Osteocyte (in vitro differentiated cells): ENCODE results near the gene LINC00632. TPM values are rescaled to one million over a fixed set of nuclear protein-coding genes. Genes with fewer than 3 reads are reported as not detected.

ENCODE experiments used
- DNase-seq: peaks from one replicate; pipeline ENCODE4 v3.0.0; 2021; ENCODE audit warnings: mixed read lengths; ENCODE audit not compliant: unreplicated experiment; ENCODE audit errors: extremely low spot score
- H3K27ac Mint-ChIP-seq: one replicate; pipeline ENCODE4 v1.8.0; 2021; ENCODE audit warnings: mild to moderate bottlenecking, mixed read lengths; ENCODE audit not compliant: unreplicated experiment
- H3K27me3 Mint-ChIP-seq: one replicate; pipeline ENCODE4 v1.8.0; 2021; ENCODE audit warnings: mixed read lengths; ENCODE audit not compliant: unreplicated experiment
- H3K36me3 Mint-ChIP-seq: one replicate; pipeline ENCODE4 v1.8.0; 2021; ENCODE audit warnings: mixed read lengths; ENCODE audit not compliant: unreplicated experiment
- H3K4me1 Mint-ChIP-seq: one replicate; pipeline ENCODE4 v1.8.0; 2021; ENCODE audit warnings: mixed read lengths; ENCODE audit not compliant: unreplicated experiment
- H3K4me3 Mint-ChIP-seq: one replicate; pipeline ENCODE4 v1.8.0; 2021; ENCODE audit warnings: mild to moderate bottlenecking, moderate library complexity, mixed read lengths; ENCODE audit not compliant: unreplicated experiment
- H3K9me3 Mint-ChIP-seq: one replicate; pipeline ENCODE4 v1.8.0; 2021; ENCODE audit warnings: mixed read lengths; ENCODE audit not compliant: unreplicated experiment
- total RNA-seq: library from RNA; stranded (reverse); gene quantifications from 2 replicates; pipeline ENCODE4 v1.2.1, GENCODE V29; 2021
- TF ChIP-seq, protein P1 (sequence below): fragments of 200-600 bp; sonication (generic); IDR thresholded peaks from 2 replicates; pipeline ENCODE4 v1.5.0; 2021; ENCODE audit warnings: antibody characterized with exemption, mild to moderate bottlenecking, moderate library complexity

Gene LINC00632
- total RNA-seq, 1 donor from 2014 or later, result 291 TPM

DNA sequence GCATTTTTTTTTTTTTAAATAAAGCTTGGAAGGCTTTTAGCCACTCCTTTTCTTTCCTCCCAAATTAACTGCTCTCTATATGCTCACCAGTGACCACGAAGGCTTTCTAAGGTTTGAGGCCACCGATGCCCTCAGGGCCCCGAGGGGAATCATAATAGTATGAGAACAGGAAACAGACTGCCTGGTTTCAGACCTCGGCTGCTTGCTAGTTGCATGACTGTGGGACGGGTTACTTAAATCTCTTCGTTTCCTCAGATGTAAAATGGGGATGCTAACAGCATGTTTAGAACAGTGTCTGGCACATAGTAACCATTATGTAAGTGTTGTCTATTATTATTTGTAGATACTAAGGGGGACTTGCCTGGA, 3.6 kb downstream of the LINC00632 start:
- Mint-ChIP-seq H3K4me3 (peak overlapping the region; percentile 65), H3K36me3 (no peaks in the 10 kb centered on the region), H3K4me1 (peaks cover 1% of the 10 kb centered on the region), H3K9me3 (no peaks in the 10 kb centered on the region), H3K27ac (no peak overlapping the region), H3K27me3 (peaks cover 17% of the 10 kb centered on the region)
- no peak for DNase-seq
- TF ChIP-seq, protein P1, sequence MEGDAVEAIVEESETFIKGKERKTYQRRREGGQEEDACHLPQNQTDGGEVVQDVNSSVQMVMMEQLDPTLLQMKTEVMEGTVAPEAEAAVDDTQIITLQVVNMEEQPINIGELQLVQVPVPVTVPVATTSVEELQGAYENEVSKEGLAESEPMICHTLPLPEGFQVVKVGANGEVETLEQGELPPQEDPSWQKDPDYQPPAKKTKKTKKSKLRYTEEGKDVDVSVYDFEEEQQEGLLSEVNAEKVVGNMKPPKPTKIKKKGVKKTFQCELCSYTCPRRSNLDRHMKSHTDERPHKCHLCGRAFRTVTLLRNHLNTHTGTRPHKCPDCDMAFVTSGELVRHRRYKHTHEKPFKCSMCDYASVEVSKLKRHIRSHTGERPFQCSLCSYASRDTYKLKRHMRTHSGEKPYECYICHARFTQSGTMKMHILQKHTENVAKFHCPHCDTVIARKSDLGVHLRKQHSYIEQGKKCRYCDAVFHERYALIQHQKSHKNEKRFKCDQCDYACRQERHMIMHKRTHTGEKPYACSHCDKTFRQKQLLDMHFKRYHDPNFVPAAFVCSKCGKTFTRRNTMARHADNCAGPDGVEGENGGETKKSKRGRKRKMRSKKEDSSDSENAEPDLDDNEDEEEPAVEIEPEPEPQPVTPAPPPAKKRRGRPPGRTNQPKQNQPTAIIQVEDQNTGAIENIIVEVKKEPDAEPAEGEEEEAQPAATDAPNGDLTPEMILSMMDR, result no peak

DNA sequence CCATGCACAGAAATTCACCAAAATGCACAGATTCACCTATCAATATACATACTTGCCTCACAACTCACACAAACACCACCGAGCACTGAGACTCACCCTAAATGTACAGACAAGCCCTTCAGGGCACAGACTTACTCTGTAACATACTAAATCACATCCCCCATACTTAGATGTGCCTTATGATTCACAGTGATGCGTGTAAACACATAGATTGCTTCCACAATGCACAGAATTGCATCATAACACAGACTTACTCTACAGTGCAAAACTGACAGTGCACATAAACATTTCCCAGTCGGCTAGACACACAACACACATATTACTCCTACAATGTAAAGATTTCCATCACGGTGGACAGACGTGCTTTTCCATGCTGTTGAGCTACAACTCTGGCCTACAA, 6.2 kb downstream of the LINC00632 start:
- Mint-ChIP-seq H3K27me3 (peaks cover under 1% of the 10 kb centered on the region), H3K27ac (no peak overlapping the region), H3K36me3 (no peaks in the 10 kb centered on the region), H3K9me3 (peaks cover 5% of the 10 kb centered on the region), H3K4me3 (no peak overlapping the region), H3K4me1 (peaks cover 1% of the 10 kb centered on the region)
- DNase-seq, result no peak
- TF ChIP-seq, protein P1, result no peak

DNA sequence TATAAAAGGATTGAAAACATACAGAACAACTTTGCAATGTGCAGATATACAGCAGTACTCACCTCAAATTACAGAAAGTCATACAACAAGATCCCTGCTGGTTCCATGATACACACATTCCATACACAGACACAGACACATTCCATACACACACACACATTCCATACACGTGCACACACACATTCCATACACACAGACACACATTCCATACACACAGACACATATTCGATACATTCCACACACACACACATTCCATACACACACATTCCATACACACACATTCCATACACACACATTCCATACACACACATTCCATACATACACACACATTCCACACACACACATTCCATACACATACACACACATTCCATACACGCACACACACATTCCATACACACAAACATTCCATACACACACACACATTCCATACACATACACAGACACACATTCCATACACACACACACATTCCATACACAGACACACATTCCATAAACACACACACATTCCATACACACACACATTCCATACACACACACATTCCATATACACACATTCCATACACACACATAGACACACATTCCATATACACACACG, 13.7 kb downstream of the LINC00632 start:
- H3K4me1 Mint-ChIP-seq, result no peaks in the 10 kb centered on the region
- no peaks in the 10 kb centered on the region for H3K27me3 Mint-ChIP-seq
- no peak overlapping the region for H3K4me3 Mint-ChIP-seq
- no peak for DNase-seq
- H3K36me3 Mint-ChIP-seq, result no peaks in the 10 kb centered on the region
- H3K27ac Mint-ChIP-seq, result no peak overlapping the region
- TF ChIP-seq, protein P1, result no peak
- peaks cover 5% of the 10 kb centered on the region for H3K9me3 Mint-ChIP-seq

DNA sequence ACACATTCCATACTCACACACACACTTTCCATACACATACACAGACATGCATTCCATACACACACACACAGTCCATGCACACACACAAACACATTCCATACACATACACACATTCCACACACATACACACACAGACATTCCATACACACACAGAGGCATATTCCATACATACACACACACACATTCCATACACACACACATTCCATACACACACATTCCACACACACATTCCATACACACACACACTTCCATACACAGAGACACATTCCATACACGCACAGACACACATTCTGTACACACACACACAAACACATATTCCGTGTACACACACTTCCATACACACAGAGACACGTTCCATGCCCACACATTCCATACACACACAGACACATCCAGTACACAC, 14.8 kb downstream of the LINC00632 start:
- Mint-ChIP-seq H3K4me1 (no peaks in the 10 kb centered on the region), H3K4me3 (no peak overlapping the region), H3K27ac (no peak overlapping the region), H3K9me3 (no peaks in the 10 kb centered on the region), H3K36me3 (no peaks in the 10 kb centered on the region), H3K27me3 (no peaks in the 10 kb centered on the region)
- DNase-seq, result no peak
- TF ChIP-seq, protein P1, result no peak

DNA sequence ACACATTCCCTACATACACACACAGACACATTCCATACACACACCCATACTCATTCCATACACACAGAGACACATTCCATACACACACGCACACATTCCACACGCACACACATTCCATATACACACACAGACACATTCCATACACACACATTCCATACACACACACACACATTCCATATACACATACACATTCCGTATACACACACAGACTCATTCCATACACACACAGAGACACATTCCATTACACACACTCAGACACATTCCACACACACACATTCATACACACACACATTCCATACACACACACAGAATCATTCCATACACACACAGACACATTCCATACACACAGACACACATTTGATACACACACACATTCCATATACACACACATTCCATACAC, 15.2 kb downstream of the LINC00632 start:
- Mint-ChIP-seq H3K27ac (no peak overlapping the region), H3K4me3 (no peak overlapping the region)

More for the DNA sequence above, 15.2 kb downstream of the LINC00632 start:
- no peak for DNase-seq
- TF ChIP-seq, protein P1, result no peak
- Mint-ChIP-seq H3K4me1 (no peaks in the 10 kb centered on the region), H3K27me3 (no peaks in the 10 kb centered on the region), H3K9me3 (no peaks in the 10 kb centered on the region), H3K36me3 (no peaks in the 10 kb centered on the region)
